Epidermal melanocyte (primary cell): ENCODE data around the gene SOX6.

Experiments used
- DNase-seq: peaks from one replicate; pipeline ENCODE4 v3.0.0; 2011; ENCODE audit warnings: low spot score; ENCODE audit not compliant: insufficient read length

SOX6 gene

GRCh38 chr11:16278979-16279378 lies 77.4 kb downstream of the SOX6 start:
- DNase-seq, result no peak

- no peak for DNase-seq
Observed at GRCh38 chr11:16278273-16278672, 78.1 kb downstream of the SOX6 start.

GRCh38 chr11:16276251-16276650 lies 80.1 kb downstream of the SOX6 start:
- DNase-seq, result no peak

- DNase-seq, result no peak
Observed at GRCh38 chr11:16271258-16271657, 85.1 kb downstream of the SOX6 start.

GRCh38 chr11:16266021-16266420 lies 90.3 kb downstream of the SOX6 start:
- no peak for DNase-seq

- no peak for DNase-seq
Observed at GRCh38 chr11:16265022-16265421, 91.3 kb downstream of the SOX6 start.

GRCh38 chr11:16262645-16262955 lies 93.7 kb downstream of the SOX6 start:
- DNase-seq, result no peak

- DNase-seq, result no peak
Observed at GRCh38 chr11:16261836-16262644, 94.3 kb downstream of the SOX6 start.

- DNase-seq, result no peak
Observed at GRCh38 chr11:16252373-16252772, 104.0 kb downstream of the SOX6 start.

GRCh38 chr11:16248248-16248647 lies 108.1 kb downstream of the SOX6 start:
- no peak for DNase-seq

- DNase-seq, result no peak
Observed at GRCh38 chr11:16242806-16243205, 113.5 kb downstream of the SOX6 start.

- DNase-seq, result no peak
Observed at GRCh38 chr11:16240687-16241086, 115.7 kb downstream of the SOX6 start.

- DNase-seq, result no peak
Observed at GRCh38 chr11:16239141-16240105, 116.9 kb downstream of the SOX6 start.

- no peak for DNase-seq
Observed at GRCh38 chr11:16226245-16226644, 130.1 kb downstream of the SOX6 start.

- DNase-seq, result no peak
Observed at GRCh38 chr11:16225623-16226022, 130.7 kb downstream of the SOX6 start.

- DNase-seq, result no peak
Observed at GRCh38 chr11:16223558-16223957, 132.8 kb downstream of the SOX6 start.

- no peak for DNase-seq
Observed at GRCh38 chr11:16217631-16218030, 138.7 kb downstream of the SOX6 start.

GRCh38 chr11:16216831-16217230 lies 139.5 kb downstream of the SOX6 start:
- peak; percentile 23 for DNase-seq

- no peak for DNase-seq
Observed at GRCh38 chr11:16215352-16215751, 141.0 kb downstream of the SOX6 start.

GRCh38 chr11:16211407-16211806 lies 144.9 kb downstream of the SOX6 start:
- no peak for DNase-seq

- no peak for DNase-seq
Observed at GRCh38 chr11:16204261-16204660, 152.1 kb downstream of the SOX6 start.

- DNase-seq, result no peak
Observed at GRCh38 chr11:16195651-16196050, 160.7 kb downstream of the SOX6 start.
